NB4 (cell line): ENCODE measurements around the gene PCNT.

Experiments used
- MYC ChIP-seq: IDR thresholded peaks from 2 replicates; pipeline ENCODE4 v1.6.1; 2011; ENCODE audit warnings: low read depth, low read length
- POLR2A ChIP-seq: IDR thresholded peaks from 2 replicates; pipeline ENCODE4 v1.6.1; 2011; ENCODE audit warnings: mild to moderate bottlenecking; ENCODE audit not compliant: insufficient read length; ENCODE audit errors: extremely low read depth
- TF ChIP-seq, protein P1 (sequence below): IDR thresholded peaks from one replicate; pipeline ENCODE4 v1.5.1; 2012; ENCODE audit warnings: low read depth, low read length
- TF ChIP-seq, protein P2 (sequence below): IDR thresholded peaks from 2 replicates; pipeline ENCODE4 v1.6.1; 2011; ENCODE audit warnings: low read depth, low read length

DNA sequence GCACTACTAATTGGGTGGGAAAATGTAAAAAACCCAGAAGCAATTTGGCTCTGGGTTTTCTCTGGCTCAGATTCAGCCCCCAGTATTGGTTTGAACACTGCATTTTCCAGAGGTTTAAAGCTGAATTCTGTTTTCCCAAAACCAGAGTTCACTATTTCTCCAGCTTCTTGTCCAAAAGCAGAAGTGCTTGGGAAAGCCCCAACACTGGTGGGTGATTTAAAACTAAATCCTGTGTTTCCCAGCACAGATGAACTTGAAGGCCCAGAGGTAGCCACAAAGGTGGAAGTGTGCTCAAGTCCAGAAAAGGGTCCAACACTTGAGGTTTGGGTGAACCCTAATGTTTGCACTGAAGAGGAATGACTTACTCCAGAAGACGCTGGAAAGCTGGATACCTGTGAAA, 39.2 kb upstream of the PCNT start:
- TF ChIP-seq, protein P1, sequence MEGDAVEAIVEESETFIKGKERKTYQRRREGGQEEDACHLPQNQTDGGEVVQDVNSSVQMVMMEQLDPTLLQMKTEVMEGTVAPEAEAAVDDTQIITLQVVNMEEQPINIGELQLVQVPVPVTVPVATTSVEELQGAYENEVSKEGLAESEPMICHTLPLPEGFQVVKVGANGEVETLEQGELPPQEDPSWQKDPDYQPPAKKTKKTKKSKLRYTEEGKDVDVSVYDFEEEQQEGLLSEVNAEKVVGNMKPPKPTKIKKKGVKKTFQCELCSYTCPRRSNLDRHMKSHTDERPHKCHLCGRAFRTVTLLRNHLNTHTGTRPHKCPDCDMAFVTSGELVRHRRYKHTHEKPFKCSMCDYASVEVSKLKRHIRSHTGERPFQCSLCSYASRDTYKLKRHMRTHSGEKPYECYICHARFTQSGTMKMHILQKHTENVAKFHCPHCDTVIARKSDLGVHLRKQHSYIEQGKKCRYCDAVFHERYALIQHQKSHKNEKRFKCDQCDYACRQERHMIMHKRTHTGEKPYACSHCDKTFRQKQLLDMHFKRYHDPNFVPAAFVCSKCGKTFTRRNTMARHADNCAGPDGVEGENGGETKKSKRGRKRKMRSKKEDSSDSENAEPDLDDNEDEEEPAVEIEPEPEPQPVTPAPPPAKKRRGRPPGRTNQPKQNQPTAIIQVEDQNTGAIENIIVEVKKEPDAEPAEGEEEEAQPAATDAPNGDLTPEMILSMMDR = no peak
- no peak for TF ChIP-seq POLR2A
- TF ChIP-seq, protein P2, sequence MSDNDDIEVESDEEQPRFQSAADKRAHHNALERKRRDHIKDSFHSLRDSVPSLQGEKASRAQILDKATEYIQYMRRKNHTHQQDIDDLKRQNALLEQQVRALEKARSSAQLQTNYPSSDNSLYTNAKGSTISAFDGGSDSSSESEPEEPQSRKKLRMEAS = no peak
- TF ChIP-seq MYC = no peak
